ENCODE measurements around the gene RERG.

DNA sequence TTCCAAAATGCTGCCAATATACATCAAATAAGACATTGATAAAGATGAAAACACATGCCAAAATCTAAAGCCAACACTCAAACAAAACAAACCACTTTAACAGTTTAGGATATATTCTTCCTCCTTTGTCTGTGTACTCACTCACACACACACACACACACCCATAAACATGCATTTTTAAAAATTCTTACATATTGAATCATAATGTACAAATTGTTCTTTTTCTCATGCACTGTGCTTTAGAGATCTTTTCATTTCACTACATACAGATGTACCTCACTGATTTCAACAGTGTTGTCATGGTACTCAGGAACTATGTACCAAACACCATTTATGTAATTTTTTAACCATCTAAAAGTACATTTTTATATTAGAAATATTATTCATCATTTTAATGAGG, 9.5 kb upstream of the RERG start:
- TF ChIP-seq, protein P1, sequence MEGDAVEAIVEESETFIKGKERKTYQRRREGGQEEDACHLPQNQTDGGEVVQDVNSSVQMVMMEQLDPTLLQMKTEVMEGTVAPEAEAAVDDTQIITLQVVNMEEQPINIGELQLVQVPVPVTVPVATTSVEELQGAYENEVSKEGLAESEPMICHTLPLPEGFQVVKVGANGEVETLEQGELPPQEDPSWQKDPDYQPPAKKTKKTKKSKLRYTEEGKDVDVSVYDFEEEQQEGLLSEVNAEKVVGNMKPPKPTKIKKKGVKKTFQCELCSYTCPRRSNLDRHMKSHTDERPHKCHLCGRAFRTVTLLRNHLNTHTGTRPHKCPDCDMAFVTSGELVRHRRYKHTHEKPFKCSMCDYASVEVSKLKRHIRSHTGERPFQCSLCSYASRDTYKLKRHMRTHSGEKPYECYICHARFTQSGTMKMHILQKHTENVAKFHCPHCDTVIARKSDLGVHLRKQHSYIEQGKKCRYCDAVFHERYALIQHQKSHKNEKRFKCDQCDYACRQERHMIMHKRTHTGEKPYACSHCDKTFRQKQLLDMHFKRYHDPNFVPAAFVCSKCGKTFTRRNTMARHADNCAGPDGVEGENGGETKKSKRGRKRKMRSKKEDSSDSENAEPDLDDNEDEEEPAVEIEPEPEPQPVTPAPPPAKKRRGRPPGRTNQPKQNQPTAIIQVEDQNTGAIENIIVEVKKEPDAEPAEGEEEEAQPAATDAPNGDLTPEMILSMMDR (IDR thresholded peaks at IDR 0.05) = no peak
- TF ChIP-seq EP300 (IDR thresholded peaks at IDR 0.05) = no peak
- TF ChIP-seq POLR2A (IDR thresholded peaks at IDR 0.05) = no peak
- no peak for TF ChIP-seq POLR2AphosphoS5 (IDR thresholded peaks at IDR 0.05)

Measured in upper lobe of left lung (tissue), 4 donors.